Mucosa of gallbladder (tissue), 1 donor: ENCODE measurements around the gene DHCR7. TPM values are rescaled to one million over a fixed set of nuclear protein-coding genes. Genes with fewer than 3 reads are reported as not detected.

Source experiments
- total RNA-seq: library from RNA; stranded (reverse); gene quantifications from one replicate; pipeline ENCODE4 v1.2.1, GENCODE V29; 2021
- donor health status: DM: no; HTN: no; CAD: no.

The DHCR7 gene
- total RNA-seq, 1 donor from 2014 or later, result 161 TPM

Other genes starting within 250 kb of the DHCR7 start
- 18.0 TPM for gene SHANK2, start 195.8 kb downstream of the DHCR7 start, total RNA-seq
- 121 TPM for gene NADSYN1, start 4.8 kb upstream of the DHCR7 start, total RNA-seq
- not detected for gene KRTAP5-7, start 78.9 kb upstream of the DHCR7 start, total RNA-seq
- not detected for gene KRTAP5-8, start 89.6 kb upstream of the DHCR7 start, total RNA-seq
- 0.23 TPM for gene KRTAP5-9, start 100.0 kb upstream of the DHCR7 start, total RNA-seq
- not detected for gene KRTAP5-10, start 117.2 kb upstream of the DHCR7 start, total RNA-seq
- gene KRTAP5-11, start 134.5 kb upstream of the DHCR7 start, total RNA-seq, result not detected